Measurements from ENCODE around the gene MOSMO. TPM values are rescaled to one million over a fixed set of nuclear protein-coding genes. Genes with fewer than 3 reads are reported as not detected.

MOSMO gene
- total RNA-seq, 2 experiments from 2014 or later: 5.4 to 7.0 TPM

DNA sequence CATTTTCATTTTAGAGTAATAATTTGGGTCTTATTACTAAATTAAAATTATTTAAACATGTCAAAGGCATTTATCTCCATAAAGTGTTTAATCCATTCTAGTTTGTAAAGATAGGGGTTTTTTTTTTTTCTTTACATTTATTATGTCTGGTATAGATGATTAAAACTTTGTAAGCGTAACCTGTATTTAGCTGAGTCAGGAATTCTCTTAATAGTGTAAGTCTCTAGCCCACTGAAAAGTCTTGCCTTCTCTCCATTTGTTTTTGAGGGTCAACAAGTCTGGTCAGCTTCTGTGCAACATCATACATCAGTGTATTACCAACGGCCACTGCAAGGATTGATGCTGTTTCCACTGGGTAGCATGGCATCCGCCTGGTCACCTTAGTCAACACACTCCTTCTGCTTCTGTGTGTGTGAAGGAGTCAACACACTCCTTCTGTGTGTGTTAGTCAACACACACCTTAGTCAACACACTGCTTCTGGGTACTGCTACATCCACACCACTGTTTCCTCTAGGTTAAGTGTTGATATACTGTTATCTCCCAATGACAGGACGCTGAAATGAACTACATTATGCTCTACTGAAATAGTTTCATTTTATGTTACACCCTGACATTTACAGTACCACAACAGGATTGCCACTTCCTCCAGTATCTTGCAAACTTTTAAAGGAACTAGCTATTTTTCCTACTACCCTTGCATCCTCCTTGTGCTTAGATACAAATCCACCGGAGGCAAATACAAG lies 47.1 kb downstream of the MOSMO start:
- H3K27ac Mint-ChIP-seq: peak overlapping the region; percentile 77
- CTCF ChIA-PET: interaction anchor here (0.8 to 2.8 kb wide), 6 partner anchors 12 to 133 kb away, joined by 3 to 22 read pairs (median 4); partner anchors contain the start of gene MOSMO
- peak; percentile 74 for ATAC-seq
- no peak overlapping the region for H3K4me3 Mint-ChIP-seq
- peaks cover 36% of the 10 kb centered on the region for H3K4me1 Mint-ChIP-seq (ENCODE audit: low read depth)
- POLR2A ChIA-PET: no interaction called here
- intact Hi-C loops (cut with micrococcal nuclease): no loop called here
- DNase-seq: peak; percentile 11
- no peaks in the 10 kb centered on the region for H3K27me3 Mint-ChIP-seq
- H3K9me3 Mint-ChIP-seq: no peaks in the 10 kb centered on the region
- TF ChIP-seq CTCF (IDR thresholded peaks at IDR 0.05): no peak
- peaks cover 14% of the 10 kb centered on the region for H3K36me3 Mint-ChIP-seq (ENCODE audit: low read depth)

- H3K27me3 Mint-ChIP-seq: no peaks in the 10 kb centered on the region
- H3K4me1 Mint-ChIP-seq (ENCODE audit: low read depth): peaks cover 39% of the 10 kb centered on the region
- DNase-seq (no peak), ATAC-seq (no peak)
- ChIA-PET POLR2A (interaction anchor here (1.2 kb wide), 1 partner anchor 47 kb away, joined by 3 read pairs; no protein-coding TSS in a partner anchor), CTCF (interaction anchor here (0.8 to 2.8 kb wide), 6 partner anchors 11 to 132 kb away, joined by 3 to 22 read pairs (median 4); partner anchors contain the start of gene MOSMO)
- peaks cover 14% of the 10 kb centered on the region for H3K36me3 Mint-ChIP-seq (ENCODE audit: low read depth)
- no peak overlapping the region for H3K4me3 Mint-ChIP-seq
- H3K9me3 Mint-ChIP-seq: no peaks in the 10 kb centered on the region
- TF ChIP-seq CTCF (IDR thresholded peaks at IDR 0.05): no peak
- no peak overlapping the region for H3K27ac Mint-ChIP-seq
- intact Hi-C loops (cut with micrococcal nuclease): no loop called here
These were observed 48.0 kb downstream of the MOSMO start for GRCh38 chr16:22055881-22056280.

GRCh38 chr16:22063888-22064467 lies 56.1 kb downstream of the MOSMO start:
- DNase-seq: no peak
- H3K36me3 Mint-ChIP-seq (ENCODE audit: low read depth): peaks cover 21% of the 10 kb centered on the region
- no peaks in the 10 kb centered on the region for H3K27me3 Mint-ChIP-seq
- TF ChIP-seq CTCF (IDR thresholded peaks at IDR 0.05): no peak
- ChIA-PET CTCF (interaction anchor here (1.0 to 3.0 kb wide), 4 partner anchors 14 to 64 kb away, joined by 3 to 23 read pairs (median 6); partner anchors contain the start of gene MOSMO), POLR2A (no interaction called here)
- peaks cover 10% of the 10 kb centered on the region for H3K4me1 Mint-ChIP-seq (ENCODE audit: low read depth)
- ATAC-seq: no peak
- no peak overlapping the region for H3K27ac Mint-ChIP-seq
- intact Hi-C loops (cut with micrococcal nuclease): no loop called here
- H3K4me3 Mint-ChIP-seq: no peak overlapping the region
- H3K9me3 Mint-ChIP-seq: peaks cover 4% of the 10 kb centered on the region

DNA sequence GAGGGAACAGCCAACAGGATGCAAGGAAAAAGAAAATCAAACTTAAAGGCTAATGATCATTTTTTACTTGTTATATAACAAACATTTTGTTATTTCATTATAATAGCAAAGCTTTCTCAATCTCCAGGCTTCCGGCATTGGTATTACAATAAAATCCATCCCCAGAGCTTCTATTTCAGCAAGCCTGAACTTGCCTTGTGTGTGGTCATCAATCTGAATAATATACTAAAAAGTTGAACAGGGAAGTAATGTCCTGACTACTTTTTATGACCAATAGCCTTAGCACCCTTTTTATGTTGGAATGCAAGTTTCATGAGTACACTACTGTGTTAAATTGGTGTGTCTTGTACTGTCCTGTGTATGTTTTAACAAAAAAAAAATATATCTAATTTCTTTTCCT lies 57.3 kb downstream of the MOSMO start:
- ChIA-PET POLR2A (no interaction called here), CTCF (interaction anchor here (0.6 to 3.0 kb wide), 5 partner anchors 13 to 123 kb away, joined by 3 to 23 read pairs (median 6); no protein-coding TSS in a partner anchor)
- Mint-ChIP-seq H3K4me1 (ENCODE audit: low read depth) (peaks cover 3% of the 10 kb centered on the region), H3K4me3 (no peak overlapping the region), H3K36me3 (ENCODE audit: low read depth) (peaks cover 16% of the 10 kb centered on the region), H3K27me3 (no peaks in the 10 kb centered on the region), H3K9me3 (peaks cover 4% of the 10 kb centered on the region), H3K27ac (no peak overlapping the region)
- ATAC-seq: no peak
- intact Hi-C loops (cut with micrococcal nuclease): no loop called here
- TF ChIP-seq CTCF (IDR thresholded peaks at IDR 0.05): no peak
- no peak for DNase-seq

All from activated CD8-positive, alpha-beta T cell treated with anti-CD3 and anti-CD28 coated beads for 36 hours (primary cell).